Activated B cell treated with CpG ODN at 0.5 μM for 24 hours (primary cell): ENCODE data around the gene ST6GALNAC3. TPM values are rescaled to one million over a fixed set of nuclear protein-coding genes. Genes with fewer than 3 reads are reported as not detected.

ENCODE experiments used
- ATAC-seq: fragments of 200-7000 bp; cut with Tn5 transposase; one replicate; pipeline ENCODE4 v1.10.0; 2021; ENCODE audit warnings: low read depth, mild to moderate bottlenecking, moderate library complexity
- CTCF ChIA-PET: fragments of 350-600 bp; sonication (Branson Sonifier 250); formaldehyde crosslinking; loops from one replicate; lab custom pipeline; 2021; ENCODE audit warnings: antibody characterized with exemption; lab: Charles Lee
- POLR2A ChIA-PET: fragments of 350-600 bp; sonication (Branson Sonifier 250); formaldehyde crosslinking; loops from one replicate; lab custom pipeline; 2021; ENCODE audit warnings: antibody characterized with exemption; lab: Charles Lee
- DNase-seq: peaks from one replicate; pipeline ENCODE4 v3.0.0; 2022
- H3K27ac Mint-ChIP-seq: one replicate; pipeline ENCODE4 v1.8.0; 2020; ENCODE audit warnings: mixed read lengths
- H3K27me3 Mint-ChIP-seq: one replicate; pipeline ENCODE4 v1.8.0; 2021; ENCODE audit warnings: mixed read lengths
- H3K36me3 Mint-ChIP-seq: one replicate; pipeline ENCODE4 v1.8.0; 2021; ENCODE audit warnings: low read depth, mixed read lengths
- H3K4me1 Mint-ChIP-seq: one replicate; pipeline ENCODE4 v1.8.0; 2021; ENCODE audit warnings: mixed read lengths
- H3K4me3 Mint-ChIP-seq: one replicate; pipeline ENCODE4 v1.8.0; 2020; ENCODE audit warnings: mild to moderate bottlenecking, mixed read lengths
- H3K9me3 Mint-ChIP-seq: one replicate; pipeline ENCODE4 v1.8.0; 2020; ENCODE audit warnings: mixed read lengths
- CTCF ChIP-seq: fragments of 200-600 bp; IDR thresholded peaks from one replicate; pipeline ENCODE4 v1.8.0; 2022; ENCODE audit warnings: antibody characterized with exemption, mild to moderate bottlenecking
- intact Hi-C: fragments of 100-400 bp; cut with micrococcal nuclease; formaldehyde crosslinking; loops from one replicate; pipeline ENCODE4 v1.15.1; 2024
- total RNA-seq: library from RNA; stranded (reverse); gene quantifications from 2 replicates; pipeline ENCODE4 v1.2.3, GENCODE V29; 2022

ST6GALNAC3 gene
- total RNA-seq, 1 donor from 2014 or later = 12.6 TPM

GRCh38 chr1:76059451-76059850 is 15.1 kb upstream of the ST6GALNAC3 start:
- Mint-ChIP-seq H3K27me3 (peaks cover 4% of the 10 kb centered on the region), H3K4me1 (no peaks in the 10 kb centered on the region), H3K27ac (no peak overlapping the region), H3K9me3 (no peaks in the 10 kb centered on the region), H3K4me3 (no peak overlapping the region), H3K36me3 (no peaks in the 10 kb centered on the region)
- intact Hi-C loops = no loop called here
- ATAC-seq (no peak), DNase-seq (no peak)
- ChIA-PET CTCF (no interaction called here), POLR2A (no interaction called here)
- TF ChIP-seq CTCF = no peak

- CTCF ChIA-PET = no interaction called here
- no peak for TF ChIP-seq CTCF
- intact Hi-C loops = no loop called here
- ATAC-seq (no peak), DNase-seq (no peak)
- Mint-ChIP-seq H3K27me3 (peaks cover 7% of the 10 kb centered on the region), H3K4me3 (no peak overlapping the region), H3K36me3 (no peaks in the 10 kb centered on the region), H3K27ac (no peak overlapping the region), H3K9me3 (no peaks in the 10 kb centered on the region), H3K4me1 (no peaks in the 10 kb centered on the region)
- POLR2A ChIA-PET = no interaction called here
These were observed 9.3 kb upstream of the ST6GALNAC3 start for GRCh38 chr1:76065270-76065669.

- H3K36me3 Mint-ChIP-seq = no peaks in the 10 kb centered on the region
- DNase-seq = no peak
- no peak overlapping the region for H3K4me3 Mint-ChIP-seq
- H3K27me3 Mint-ChIP-seq = peaks cover 8% of the 10 kb centered on the region
- CTCF ChIA-PET = no interaction called here
- no peak overlapping the region for H3K27ac Mint-ChIP-seq
- TF ChIP-seq CTCF = no peak
- ATAC-seq = no peak
- no peaks in the 10 kb centered on the region for H3K4me1 Mint-ChIP-seq
- no peaks in the 10 kb centered on the region for H3K9me3 Mint-ChIP-seq
- POLR2A ChIA-PET = no interaction called here
- intact Hi-C loops = no loop called here
These were observed 8.2 kb upstream of the ST6GALNAC3 start for GRCh38 chr1:76066394-76066793.

- ChIA-PET CTCF (no interaction called here), POLR2A (no interaction called here)
- no peak for DNase-seq
- Mint-ChIP-seq H3K27me3 (peaks cover 14% of the 10 kb centered on the region), H3K36me3 (no peaks in the 10 kb centered on the region), H3K9me3 (no peaks in the 10 kb centered on the region), H3K4me1 (no peaks in the 10 kb centered on the region), H3K27ac (no peak overlapping the region), H3K4me3 (no peak overlapping the region)
- ATAC-seq = no peak
- no peak for TF ChIP-seq CTCF
- intact Hi-C loops = no loop called here
These were observed 6.0 kb upstream of the ST6GALNAC3 start for GRCh38 chr1:76068542-76068941.

GRCh38 chr1:76068953-76069561 is 5.5 kb upstream of the ST6GALNAC3 start:
- DNase-seq = no peak
- Mint-ChIP-seq H3K36me3 (no peaks in the 10 kb centered on the region), H3K4me3 (no peak overlapping the region), H3K9me3 (no peaks in the 10 kb centered on the region), H3K27me3 (peaks cover 14% of the 10 kb centered on the region), H3K27ac (no peak overlapping the region), H3K4me1 (peaks cover under 1% of the 10 kb centered on the region)
- ChIA-PET CTCF (no interaction called here), POLR2A (no interaction called here)
- no peak for ATAC-seq
- no peak for TF ChIP-seq CTCF
- intact Hi-C loops = no loop called here
